HepG2 (cell line): ENCODE results near the gene LRRC8D. TPM values are rescaled to one million over a fixed set of nuclear protein-coding genes. Genes with fewer than 3 reads are reported as not detected.

Experiments used
- ATAC-seq: fragments of 200-7000 bp; cut with Tn5 transposase; 3 replicates; pipeline ENCODE4 v1.9.1; 2020; ENCODE audit warnings: mild to moderate bottlenecking, moderate library complexity
- BruUV-seq: library from RNA; stranded (reverse); fragments of 400-500 nt; replicated peaks from 2 replicates; lab custom pipeline; 2021; lab: Mats Ljungman, UMichigan
- CTCF ChIA-PET: fragments of 300-600 bp; formaldehyde crosslinking; extraction: SDS; loops from one replicate; lab custom pipeline; 2021; ENCODE audit warnings: low total read pairs, inconsistent platforms, low intra/inter-chr PET ratio; lab: Yijun Ruan, JAX
- POLR2A ChIA-PET: fragments of 350-600 bp; sonication (Branson Sonifier 250); formaldehyde crosslinking; loops from one replicate; lab custom pipeline; 2020; ENCODE audit warnings: antibody characterized with exemption, inconsistent platforms; lab: Yijun Ruan, JAX
- DNase-seq: peaks from one replicate; pipeline ENCODE4 v3.0.0-alpha.2; 2015; ENCODE audit warnings: low spot score
- FAIRE-seq: peaks from 3 replicates; lab custom pipeline; 2011; peaks lifted over from hg19 to GRCh38; lab: Jason Lieb, UNC
- H2AFZ ChIP-seq: one replicate; pipeline ENCODE4 v1.6.1; 2011; ENCODE audit warnings: low read length, inconsistent platforms
- H3K27ac ChIP-seq: fragments of 300-600 bp; 3 replicates; pipeline ENCODE4 v1.8.0; 2011; ENCODE audit warnings: mixed run types, mild to moderate bottlenecking, mixed read lengths, low read length, inconsistent platforms; ENCODE audit not compliant: insufficient read depth; ENCODE audit errors: extremely low read length
- H3K27me3 ChIP-seq, 2 experiments: fragments of 200-600 bp in 1 of 2; 2 replicates in 1 of 2; 3 replicates in 1 of 2; pipeline versions ENCODE4 v1.6.0 to v1.8.0; 2011; ENCODE audit warnings: low read length in 2 of 2, mild to moderate bottlenecking in 2 of 2, moderate library complexity in 2 of 2, inconsistent platforms in 1 of 2; ENCODE audit not compliant: insufficient read depth in 2 of 2, control insufficient read depth in 1 of 2
- H3K36me3 ChIP-seq, 2 experiments: fragments of 200-600 bp in 1 of 2; replicated peaks in 1 of 2; 2 replicates in 1 of 2; 3 replicates in 1 of 2; pipeline versions ENCODE4 v1.5.1 to v1.8.0; 2011; ENCODE audit warnings: low read length in 2 of 2, inconsistent platforms in 1 of 2; ENCODE audit not compliant: insufficient read depth in 2 of 2, control insufficient read depth in 1 of 2
- H3K4me1 ChIP-seq: 2 replicates; pipeline ENCODE4 v1.5.1; 2012; ENCODE audit warnings: low read length, inconsistent platforms; ENCODE audit not compliant: insufficient read depth
- H3K4me2 ChIP-seq: 2 replicates; pipeline ENCODE4 v1.6.0; 2011; ENCODE audit warnings: low read depth, low read length, inconsistent platforms
- H3K4me3 ChIP-seq, 3 experiments: fragments of 200-600 bp in 1 of 3; sonication (generic), shearing (Covaris generic) in 1 of 3; replicated peaks in 1 of 3; 2 replicates each; pipeline ENCODE4 v1.5.1; 2011 to 2016; ENCODE audit warnings: low read length in 3 of 3, inconsistent platforms in 2 of 3, low read depth in 2 of 3, mild to moderate bottlenecking in 2 of 3, control low read depth in 1 of 3, mixed read lengths in 1 of 3; ENCODE audit not compliant: insufficient read depth in 1 of 3
- H3K79me2 ChIP-seq: one replicate; pipeline ENCODE4 v1.6.1; 2011; ENCODE audit warnings: low read length, inconsistent platforms; ENCODE audit not compliant: insufficient read depth
- H3K9ac ChIP-seq: 2 replicates; pipeline ENCODE4 v1.6.0; 2011; ENCODE audit warnings: mild to moderate bottlenecking, low read depth, low read length, inconsistent platforms; ENCODE audit not compliant: insufficient read depth
- H3K9me3 ChIP-seq: 2 replicates; pipeline ENCODE4 v1.5.1; 2012; ENCODE audit warnings: mild to moderate bottlenecking, low read length
- H4K20me1 ChIP-seq: 2 replicates; pipeline ENCODE4 v1.6.0; 2011; ENCODE audit warnings: inconsistent platforms, mild to moderate bottlenecking, low read length, moderate library complexity; ENCODE audit not compliant: insufficient read depth
- SRSF1 ChIP-seq: fragments of 200-400 bp; formaldehyde crosslinking; optimal IDR thresholded peaks from 2 replicates; pipeline ENCODE3; 2017; ENCODE audit warnings: mild to moderate bottlenecking, low read depth, low read length, moderate library complexity
- U2AF2 ChIP-seq: fragments of 200-400 bp; formaldehyde crosslinking; IDR thresholded peaks from 2 replicates; pipeline ENCODE4 v1.6.1; 2017; ENCODE audit warnings: low read depth, mild to moderate bottlenecking, low read length
- ZNF484 ChIP-seq: sonication (generic); formaldehyde crosslinking; IDR thresholded peaks from 2 replicates; pipeline ENCODE4 v1.5.1; 2020; ENCODE audit warnings: mild to moderate bottlenecking, low read depth, missing genetic modification reagents, borderline replicate concordance
- ZNF878 ChIP-seq: sonication (generic); formaldehyde crosslinking; IDR thresholded peaks from 2 replicates; pipeline ENCODE4 v1.8.1; 2023; ENCODE audit warnings: mild to moderate bottlenecking, missing genetic modification reagents, moderate library complexity
- ZSCAN20 ChIP-seq: sonication (generic); formaldehyde crosslinking; IDR thresholded peaks from 2 replicates; pipeline ENCODE4 v1.4.0; 2020; ENCODE audit warnings: missing genetic modification reagents, mild to moderate bottlenecking, borderline replicate concordance
- WGBS: methylation state at CpG from one replicate; pipeline ENCODE4 v1.1.6; 2017; ENCODE audit warnings: low lambda C conversion rate; 5-methylcytosine and 5-hydroxymethylcytosine counted together
- in situ Hi-C: cut with HindIII; loops from 2 replicates; pipeline ENCODE4 v1.10.0; 2017; ENCODE audit warnings: low pct_unique_long_range_greater_than_20kb; ENCODE audit not compliant: extremely low pct_ligation_motif_present
- intact Hi-C: fragments of 100-400 bp; cut with micrococcal nuclease; formaldehyde crosslinking; loops from one replicate; pipeline ENCODE4 v1.10.0; 2022; ENCODE audit not compliant: unreplicated experiment
- polyA plus RNA-seq, 8 experiments: library from polyadenylated mRNA; depleted of rRNA in 3 of 8; stranded (reverse) in 7 of 8; unstranded in 1 of 8; fragments of >200 nt; fragmentation: Illumina TruSeq in 4 of 8; extraction: Trizol in 4 of 8; gene quantifications; 2 replicates each; pipeline versions ENCODE4 v1.2.1 to v1.2.3, GENCODE V29; 2011 to 2016; ENCODE audit warnings: low read depth in 4 of 8, missing spikeins in 1 of 8, mixed read lengths in 1 of 8; ENCODE audit not compliant: insufficient read depth in 1 of 8
- total RNA-seq, 5 experiments: library from RNA; depleted of rRNA; stranded (reverse); fragments of >200 nt; fragmentation: Illumina TruSeq; extraction: Trizol; gene quantifications; 2 replicates each; pipeline ENCODE4 v1.2.3, GENCODE V29; 2016; ENCODE audit warnings: low read depth in 1 of 5
- TF ChIP-seq, protein P1 (sequence below): sonication (generic); formaldehyde crosslinking; IDR thresholded peaks from 2 replicates; pipeline ENCODE4 v1.4.0; 2020; ENCODE audit warnings: missing genetic modification reagents

LRRC8D gene
- total and polyA plus RNA-seq, 2 of the 13 experiments (the other 11 are each of a cell fraction or from before 2014, with no cell fraction given) = 29.9 to 45.5 TPM

GRCh38 chr1:89898150-89898549 lies 77.3 kb downstream of the LRRC8D start:
- TF ChIP-seq ZNF484 (CRISPR knock-in tag) = no peak
- TF ChIP-seq SRSF1 = no peak
- no peak for TF ChIP-seq U2AF2
- TF ChIP-seq, protein P1, sequence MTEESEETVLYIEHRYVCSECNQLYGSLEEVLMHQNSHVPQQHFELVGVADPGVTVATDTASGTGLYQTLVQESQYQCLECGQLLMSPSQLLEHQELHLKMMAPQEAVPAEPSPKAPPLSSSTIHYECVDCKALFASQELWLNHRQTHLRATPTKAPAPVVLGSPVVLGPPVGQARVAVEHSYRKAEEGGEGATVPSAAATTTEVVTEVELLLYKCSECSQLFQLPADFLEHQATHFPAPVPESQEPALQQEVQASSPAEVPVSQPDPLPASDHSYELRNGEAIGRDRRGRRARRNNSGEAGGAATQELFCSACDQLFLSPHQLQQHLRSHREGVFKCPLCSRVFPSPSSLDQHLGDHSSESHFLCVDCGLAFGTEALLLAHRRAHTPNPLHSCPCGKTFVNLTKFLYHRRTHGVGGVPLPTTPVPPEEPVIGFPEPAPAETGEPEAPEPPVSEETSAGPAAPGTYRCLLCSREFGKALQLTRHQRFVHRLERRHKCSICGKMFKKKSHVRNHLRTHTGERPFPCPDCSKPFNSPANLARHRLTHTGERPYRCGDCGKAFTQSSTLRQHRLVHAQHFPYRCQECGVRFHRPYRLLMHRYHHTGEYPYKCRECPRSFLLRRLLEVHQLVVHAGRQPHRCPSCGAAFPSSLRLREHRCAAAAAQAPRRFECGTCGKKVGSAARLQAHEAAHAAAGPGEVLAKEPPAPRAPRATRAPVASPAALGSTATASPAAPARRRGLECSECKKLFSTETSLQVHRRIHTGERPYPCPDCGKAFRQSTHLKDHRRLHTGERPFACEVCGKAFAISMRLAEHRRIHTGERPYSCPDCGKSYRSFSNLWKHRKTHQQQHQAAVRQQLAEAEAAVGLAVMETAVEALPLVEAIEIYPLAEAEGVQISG (CRISPR knock-in tag) = no peak
- TF ChIP-seq ZSCAN20 (CRISPR knock-in tag) = no peak
- no peak for TF ChIP-seq ZNF878
- intact Hi-C loops = no loop called here

More at GRCh38 chr1:89898150-89898549, 77.3 kb downstream of the LRRC8D start:
- CTCF ChIA-PET = no interaction called here
- H3K27me3 ChIP-seq = no peaks in the 10 kb centered on the region
- peaks cover 27% of the 10 kb centered on the region for H3K79me2 ChIP-seq
- H3K36me3 ChIP-seq = peaks cover 0 to 6% of the 10 kb centered on the region in 2 experiments; a peak in 1 of 5 replicates
- H3K4me3 ChIP-seq = no peak overlapping the region
- no peak overlapping the region for H3K9ac ChIP-seq
- no peaks in the 10 kb centered on the region for H4K20me1 ChIP-seq
- H3K4me1 ChIP-seq = peaks cover 86% of the 10 kb centered on the region
- no peak overlapping the region for H2AFZ ChIP-seq
- no peak for DNase-seq
- H3K9me3 ChIP-seq = no peaks in the 10 kb centered on the region
- no peak overlapping the region for H3K4me2 ChIP-seq
- in situ Hi-C loops = no loop called here
- H3K27ac ChIP-seq = peak overlapping the region; percentile 4
- POLR2A ChIA-PET = no interaction called here
- FAIRE-seq = no peak
- WGBS = 98% methylated on average over 6 of the region's 6 CpGs
- no TSS peak for BruUV-seq
- ATAC-seq = no peak
